ENCODE results near the gene CCL26. TPM values are rescaled to one million over a fixed set of nuclear protein-coding genes. Genes with fewer than 3 reads are reported as not detected.

The CCL26 gene
- total and polyA plus RNA-seq, 2 experiments from 2014 or later, result 3.0 to 18.4 TPM

DNA sequence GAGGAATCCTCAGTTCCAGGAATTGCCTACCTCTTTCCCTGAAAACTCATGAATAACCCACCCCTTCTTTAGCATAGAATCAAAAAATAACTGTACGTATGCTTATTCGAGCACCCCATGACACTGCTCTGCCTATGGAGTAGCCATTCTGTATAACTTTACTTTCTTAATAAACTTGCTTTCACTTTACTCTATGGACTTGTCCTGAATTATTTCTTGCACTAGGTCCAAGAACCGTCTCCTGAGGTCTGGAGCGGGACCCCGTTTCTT lies 30.5 kb upstream of the CCL26 start (continued):
- TF ChIP-seq, protein P1, sequence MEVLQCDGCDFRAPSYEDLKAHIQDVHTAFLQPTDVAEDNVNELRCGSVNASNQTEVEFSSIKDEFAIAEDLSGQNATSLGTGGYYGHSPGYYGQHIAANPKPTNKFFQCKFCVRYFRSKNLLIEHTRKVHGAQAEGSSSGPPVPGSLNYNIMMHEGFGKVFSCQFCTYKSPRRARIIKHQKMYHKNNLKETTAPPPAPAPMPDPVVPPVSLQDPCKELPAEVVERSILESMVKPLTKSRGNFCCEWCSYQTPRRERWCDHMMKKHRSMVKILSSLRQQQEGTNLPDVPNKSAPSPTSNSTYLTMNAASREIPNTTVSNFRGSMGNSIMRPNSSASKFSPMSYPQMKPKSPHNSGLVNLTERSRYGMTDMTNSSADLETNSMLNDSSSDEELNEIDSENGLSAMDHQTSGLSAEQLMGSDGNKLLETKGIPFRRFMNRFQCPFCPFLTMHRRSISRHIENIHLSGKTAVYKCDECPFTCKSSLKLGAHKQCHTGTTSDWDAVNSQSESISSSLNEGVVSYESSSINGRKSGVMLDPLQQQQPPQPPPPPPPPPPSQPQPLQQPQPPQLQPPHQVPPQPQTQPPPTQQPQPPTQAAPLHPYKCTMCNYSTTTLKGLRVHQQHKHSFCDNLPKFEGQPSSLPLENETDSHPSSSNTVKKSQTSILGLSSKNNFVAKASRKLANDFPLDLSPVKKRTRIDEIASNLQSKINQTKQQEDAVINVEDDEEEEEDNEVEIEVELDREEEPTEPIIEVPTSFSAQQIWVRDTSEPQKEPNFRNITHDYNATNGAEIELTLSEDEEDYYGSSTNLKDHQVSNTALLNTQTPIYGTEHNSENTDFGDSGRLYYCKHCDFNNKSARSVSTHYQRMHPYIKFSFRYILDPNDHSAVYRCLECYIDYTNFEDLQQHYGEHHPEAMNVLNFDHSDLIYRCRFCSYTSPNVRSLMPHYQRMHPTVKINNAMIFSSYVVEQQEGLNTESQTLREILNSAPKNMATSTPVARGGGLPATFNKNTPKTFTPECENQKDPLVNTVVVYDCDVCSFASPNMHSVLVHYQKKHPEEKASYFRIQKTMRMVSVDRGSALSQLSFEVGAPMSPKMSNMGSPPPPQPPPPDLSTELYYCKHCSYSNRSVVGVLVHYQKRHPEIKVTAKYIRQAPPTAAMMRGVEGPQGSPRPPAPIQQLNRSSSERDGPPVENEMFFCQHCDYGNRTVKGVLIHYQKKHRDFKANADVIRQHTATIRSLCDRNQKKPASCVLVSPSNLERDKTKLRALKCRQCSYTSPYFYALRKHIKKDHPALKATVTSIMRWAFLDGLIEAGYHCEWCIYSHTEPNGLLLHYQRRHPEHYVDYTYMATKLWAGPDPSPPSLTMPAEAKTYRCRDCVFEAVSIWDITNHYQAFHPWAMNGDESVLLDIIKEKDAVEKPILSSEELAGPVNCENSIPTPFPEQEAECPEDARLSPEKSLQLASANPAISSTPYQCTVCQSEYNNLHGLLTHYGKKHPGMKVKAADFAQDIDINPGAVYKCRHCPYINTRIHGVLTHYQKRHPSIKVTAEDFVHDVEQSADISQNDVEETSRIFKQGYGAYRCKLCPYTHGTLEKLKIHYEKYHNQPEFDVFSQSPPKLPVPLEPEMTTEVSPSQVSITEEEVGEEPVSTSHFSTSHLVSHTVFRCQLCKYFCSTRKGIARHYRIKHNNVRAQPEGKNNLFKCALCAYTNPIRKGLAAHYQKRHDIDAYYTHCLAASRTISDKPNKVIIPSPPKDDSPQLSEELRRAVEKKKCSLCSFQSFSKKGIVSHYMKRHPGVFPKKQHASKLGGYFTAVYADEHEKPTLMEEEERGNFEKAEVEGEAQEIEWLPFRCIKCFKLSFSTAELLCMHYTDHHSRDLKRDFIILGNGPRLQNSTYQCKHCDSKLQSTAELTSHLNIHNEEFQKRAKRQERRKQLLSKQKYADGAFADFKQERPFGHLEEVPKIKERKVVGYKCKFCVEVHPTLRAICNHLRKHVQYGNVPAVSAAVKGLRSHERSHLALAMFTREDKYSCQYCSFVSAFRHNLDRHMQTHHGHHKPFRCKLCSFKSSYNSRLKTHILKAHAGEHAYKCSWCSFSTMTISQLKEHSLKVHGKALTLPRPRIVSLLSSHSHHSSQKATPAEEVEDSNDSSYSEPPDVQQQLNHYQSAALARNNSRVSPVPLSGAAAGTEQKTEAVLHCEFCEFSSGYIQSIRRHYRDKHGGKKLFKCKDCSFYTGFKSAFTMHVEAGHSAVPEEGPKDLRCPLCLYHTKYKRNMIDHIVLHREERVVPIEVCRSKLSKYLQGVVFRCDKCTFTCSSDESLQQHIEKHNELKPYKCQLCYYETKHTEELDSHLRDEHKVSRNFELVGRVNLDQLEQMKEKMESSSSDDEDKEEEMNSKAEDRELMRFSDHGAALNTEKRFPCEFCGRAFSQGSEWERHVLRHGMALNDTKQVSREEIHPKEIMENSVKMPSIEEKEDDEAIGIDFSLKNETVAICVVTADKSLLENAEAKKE (CRISPR knock-in tag; IDR thresholded peaks at IDR 0.05), result no peak

DNA sequence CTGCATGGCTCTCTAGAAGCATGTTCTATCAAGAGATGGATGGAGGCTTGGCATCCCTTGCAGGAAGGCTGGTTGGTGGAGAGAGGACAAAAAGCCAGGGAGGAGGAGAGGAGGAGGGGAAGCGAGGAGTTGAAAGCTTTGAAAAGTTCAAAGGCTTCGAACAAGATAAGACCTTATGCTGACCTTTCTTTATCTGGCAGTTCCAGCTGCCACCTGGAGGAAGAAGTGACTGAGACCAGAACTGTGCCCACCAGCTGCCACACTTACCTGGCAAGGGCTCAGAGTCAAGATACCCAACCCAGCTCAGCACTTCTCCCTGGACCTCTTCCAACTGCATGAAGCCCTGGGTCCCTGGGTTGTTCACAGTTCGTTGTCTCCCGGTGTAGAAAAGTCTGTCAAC lies 26.8 kb upstream of the CCL26 start:
- Mint-ChIP-seq H3K9me3 (no peaks in the 10 kb centered on the region; the same call in 2 of the 3 replicates), H3K27ac (no peak overlapping the region), H3K4me1 (0 out of 3 replicates have a peak, but pooled peaks cover 2% of the 10 kb centered on the region), H3K4me3 (no peak overlapping the region), H3K27me3 (ENCODE audit: insufficient read depth, low read depth, poor library complexity) (peaks cover 7% of the 10 kb centered on the region), H3K36me3 (ENCODE audit: low read depth) (no peaks in the 10 kb centered on the region)
- H4K20me1 ChIP-seq (replicated peaks; ENCODE audit: insufficient read depth), result no peaks in the 10 kb centered on the region
- H3K4me3 ChIP-seq, result no peak overlapping the region
- no peaks in the 10 kb centered on the region for H3F3A ChIP-seq (replicated peaks; ENCODE audit: low read depth)
- no peaks in the 10 kb centered on the region for H3K9me2 ChIP-seq (ENCODE audit: insufficient read depth)
- no peaks in the 10 kb centered on the region for H3K27me3 ChIP-seq (ENCODE audit: insufficient read depth)
- DNase-seq (ENCODE audit: low spot score) (no peak), ATAC-seq (no peak)
- no peaks in the 10 kb centered on the region for H3K79me2 ChIP-seq (replicated peaks; ENCODE audit: insufficient read depth)
- H3K36me3 ChIP-seq (ENCODE audit: insufficient read depth), result no peaks in the 10 kb centered on the region
- no peak overlapping the region for H2AFZ ChIP-seq
- TF ChIP-seq EZH2phosphoT487 (IDR thresholded peaks at IDR 0.05; ENCODE audit: unreplicated experiment), result no peak
- TF ChIP-seq, protein P2, sequence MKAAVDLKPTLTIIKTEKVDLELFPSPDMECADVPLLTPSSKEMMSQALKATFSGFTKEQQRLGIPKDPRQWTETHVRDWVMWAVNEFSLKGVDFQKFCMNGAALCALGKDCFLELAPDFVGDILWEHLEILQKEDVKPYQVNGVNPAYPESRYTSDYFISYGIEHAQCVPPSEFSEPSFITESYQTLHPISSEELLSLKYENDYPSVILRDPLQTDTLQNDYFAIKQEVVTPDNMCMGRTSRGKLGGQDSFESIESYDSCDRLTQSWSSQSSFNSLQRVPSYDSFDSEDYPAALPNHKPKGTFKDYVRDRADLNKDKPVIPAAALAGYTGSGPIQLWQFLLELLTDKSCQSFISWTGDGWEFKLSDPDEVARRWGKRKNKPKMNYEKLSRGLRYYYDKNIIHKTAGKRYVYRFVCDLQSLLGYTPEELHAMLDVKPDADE (IDR thresholded peaks at IDR 0.05), result no peak
- no peak overlapping the region for H3K27ac ChIP-seq (ENCODE audit: low read depth)
- H3K4me1 ChIP-seq (ENCODE audit: insufficient read depth), result no peaks in the 10 kb centered on the region
- H3K4me2 ChIP-seq, result no peak overlapping the region

DNA sequence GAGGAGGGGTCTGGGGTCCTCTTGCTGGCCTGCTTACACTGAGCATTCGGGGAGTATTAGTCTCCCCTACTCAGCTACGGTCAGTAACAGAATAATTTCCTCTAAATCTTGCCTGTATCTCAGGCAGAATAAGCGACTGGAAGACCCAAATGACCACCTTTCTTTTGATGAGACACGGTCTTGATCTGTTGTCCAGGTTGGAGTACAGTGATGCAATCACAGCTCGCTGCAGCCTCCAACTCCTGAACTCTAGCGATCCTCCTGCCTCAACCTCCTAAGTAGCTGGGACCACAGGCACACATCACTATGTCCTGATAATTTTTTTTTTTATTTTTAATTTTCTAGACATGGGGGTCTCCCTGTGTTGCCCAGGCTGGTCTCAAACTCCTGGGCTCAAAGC lies 24.4 kb upstream of the CCL26 start:
- Histone ChIP-seq H3K27me3 (ENCODE audit: insufficient read depth) (no peaks in the 10 kb centered on the region), H3F3A (replicated peaks; ENCODE audit: low read depth) (no peaks in the 10 kb centered on the region), H3K9me2 (ENCODE audit: insufficient read depth) (no peaks in the 10 kb centered on the region), H2AFZ (no peak overlapping the region; the same call in 1 of the 2 replicates), H3K4me1 (ENCODE audit: insufficient read depth) (no peaks in the 10 kb centered on the region), H3K79me2 (replicated peaks; ENCODE audit: insufficient read depth) (no peaks in the 10 kb centered on the region), H3K4me3 (no peak overlapping the region), H3K4me2 (no peak overlapping the region), H3K27ac (ENCODE audit: low read depth) (no peak overlapping the region), H3K36me3 (ENCODE audit: insufficient read depth) (no peaks in the 10 kb centered on the region), H4K20me1 (replicated peaks; ENCODE audit: insufficient read depth) (no peaks in the 10 kb centered on the region)
- ATAC-seq, result no peak
- Mint-ChIP-seq H3K4me1 (0 out of 3 replicates have a peak, but pooled peaks cover 2% of the 10 kb centered on the region), H3K36me3 (ENCODE audit: low read depth) (no peaks in the 10 kb centered on the region), H3K27ac (no peak overlapping the region), H3K4me3 (no peak overlapping the region), H3K27me3 (ENCODE audit: insufficient read depth, low read depth, poor library complexity) (peaks cover 10% of the 10 kb centered on the region), H3K9me3 (no peaks in the 10 kb centered on the region; the same call in 2 of the 3 replicates)
- DNase-seq (ENCODE audit: low spot score), result no peak
- no peak for TF ChIP-seq EZH2phosphoT487 (IDR thresholded peaks at IDR 0.05; ENCODE audit: unreplicated experiment)
- TF ChIP-seq JUNB (IDR thresholded peaks at IDR 0.05; ENCODE audit: unreplicated experiment), result no peak
- TF ChIP-seq, protein P3, sequence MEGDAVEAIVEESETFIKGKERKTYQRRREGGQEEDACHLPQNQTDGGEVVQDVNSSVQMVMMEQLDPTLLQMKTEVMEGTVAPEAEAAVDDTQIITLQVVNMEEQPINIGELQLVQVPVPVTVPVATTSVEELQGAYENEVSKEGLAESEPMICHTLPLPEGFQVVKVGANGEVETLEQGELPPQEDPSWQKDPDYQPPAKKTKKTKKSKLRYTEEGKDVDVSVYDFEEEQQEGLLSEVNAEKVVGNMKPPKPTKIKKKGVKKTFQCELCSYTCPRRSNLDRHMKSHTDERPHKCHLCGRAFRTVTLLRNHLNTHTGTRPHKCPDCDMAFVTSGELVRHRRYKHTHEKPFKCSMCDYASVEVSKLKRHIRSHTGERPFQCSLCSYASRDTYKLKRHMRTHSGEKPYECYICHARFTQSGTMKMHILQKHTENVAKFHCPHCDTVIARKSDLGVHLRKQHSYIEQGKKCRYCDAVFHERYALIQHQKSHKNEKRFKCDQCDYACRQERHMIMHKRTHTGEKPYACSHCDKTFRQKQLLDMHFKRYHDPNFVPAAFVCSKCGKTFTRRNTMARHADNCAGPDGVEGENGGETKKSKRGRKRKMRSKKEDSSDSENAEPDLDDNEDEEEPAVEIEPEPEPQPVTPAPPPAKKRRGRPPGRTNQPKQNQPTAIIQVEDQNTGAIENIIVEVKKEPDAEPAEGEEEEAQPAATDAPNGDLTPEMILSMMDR (conservative IDR thresholded peaks at IDR 0.05; ENCODE audit: low read depth in 2 of 2), result no peak
- no peak for TF ChIP-seq ZNF114 (CRISPR knock-in tag; IDR thresholded peaks at IDR 0.05)

Measured in GM23338 (cell line).